HEK293T (cell line): ENCODE data around the gene DCDC1.

Source experiments
- CTCF ChIA-PET: fragments of 350-600 bp; formaldehyde crosslinking; extraction: SDS; loops from one replicate; lab custom pipeline; 2021; ENCODE audit warnings: antibody characterized with exemption, inconsistent platforms; lab: Yijun Ruan, JAX
- POLR2A ChIA-PET: fragments of 350-600 bp; formaldehyde crosslinking; extraction: SDS; loops from one replicate; lab custom pipeline; 2020; ENCODE audit warnings: antibody characterized with exemption, inconsistent platforms; lab: Yijun Ruan, JAX
- DNase-seq: peaks from one replicate; pipeline ENCODE4 v3.0.0; 2012; ENCODE audit warnings: mixed read lengths; ENCODE audit errors: extremely low spot score
- ARNT ChIP-seq: fragments of 450-650 bp; IDR thresholded peaks from 2 replicates; pipeline ENCODE4 v1.6.1; 2017; ENCODE audit warnings: mild to moderate bottlenecking
- BHLHE40 ChIP-seq: fragments of 450-650 bp; IDR thresholded peaks from 2 replicates; pipeline ENCODE4 v1.6.1; 2016; ENCODE audit warnings: mild to moderate bottlenecking, moderate library complexity, borderline replicate concordance
- CTBP1 ChIP-seq: fragments of 450-650 bp; IDR thresholded peaks from 2 replicates; pipeline ENCODE4 v1.6.1; 2016; ENCODE audit warnings: borderline replicate concordance
- ELF4 ChIP-seq: fragments of 450-650 bp; IDR thresholded peaks from 2 replicates; pipeline ENCODE4 v1.6.1; 2017; ENCODE audit warnings: antibody characterized with exemption
- FOXA1 ChIP-seq: fragments of 450-650 bp; IDR thresholded peaks from 2 replicates; pipeline ENCODE4 v1.6.1; 2016; ENCODE audit warnings: mild to moderate bottlenecking
- FOXK2 ChIP-seq: fragments of 450-650 bp; IDR thresholded peaks from 2 replicates; pipeline ENCODE4 v1.6.1; 2016; ENCODE audit warnings: mild to moderate bottlenecking
- FOXM1 ChIP-seq: fragments of 450-650 bp; IDR thresholded peaks from 2 replicates; pipeline ENCODE4 v1.6.1; 2017; ENCODE audit warnings: mild to moderate bottlenecking, borderline replicate concordance
- HDGF ChIP-seq: fragments of 450-650 bp; IDR thresholded peaks from 2 replicates; pipeline ENCODE4 v1.6.1; 2017; ENCODE audit warnings: antibody characterized with exemption, borderline replicate concordance
- L3MBTL2 ChIP-seq: fragments of 450-650 bp; conservative IDR thresholded peaks from 2 replicates; pipeline ENCODE4 v1.6.1; 2016; ENCODE audit warnings: mild to moderate bottlenecking
- LEF1 ChIP-seq: fragments of 450-650 bp; IDR thresholded peaks from 2 replicates; pipeline ENCODE4 v1.6.1; 2017; ENCODE audit warnings: mild to moderate bottlenecking, borderline replicate concordance
- NFRKB ChIP-seq: fragments of 450-650 bp; IDR thresholded peaks from 2 replicates; pipeline ENCODE4 v1.6.1; 2016; ENCODE audit warnings: mild to moderate bottlenecking, moderate library complexity
- PKNOX1 ChIP-seq: fragments of 450-650 bp; IDR thresholded peaks from 2 replicates; pipeline ENCODE4 v1.6.1; 2016
- SP1 ChIP-seq: fragments of 450-650 bp; IDR thresholded peaks from 2 replicates; pipeline ENCODE4 v1.6.1; 2017
- SUZ12 ChIP-seq: fragments of 450-650 bp; IDR thresholded peaks from 2 replicates; pipeline ENCODE4 v1.6.1; 2016; ENCODE audit warnings: mild to moderate bottlenecking
- TARDBP ChIP-seq: fragments of 450-650 bp; IDR thresholded peaks from 2 replicates; pipeline ENCODE4 v1.6.1; 2016
- ZNF384 ChIP-seq: fragments of 450-650 bp; IDR thresholded peaks from 2 replicates; pipeline ENCODE4 v1.6.1; 2016

Gene DCDC1

DNA sequence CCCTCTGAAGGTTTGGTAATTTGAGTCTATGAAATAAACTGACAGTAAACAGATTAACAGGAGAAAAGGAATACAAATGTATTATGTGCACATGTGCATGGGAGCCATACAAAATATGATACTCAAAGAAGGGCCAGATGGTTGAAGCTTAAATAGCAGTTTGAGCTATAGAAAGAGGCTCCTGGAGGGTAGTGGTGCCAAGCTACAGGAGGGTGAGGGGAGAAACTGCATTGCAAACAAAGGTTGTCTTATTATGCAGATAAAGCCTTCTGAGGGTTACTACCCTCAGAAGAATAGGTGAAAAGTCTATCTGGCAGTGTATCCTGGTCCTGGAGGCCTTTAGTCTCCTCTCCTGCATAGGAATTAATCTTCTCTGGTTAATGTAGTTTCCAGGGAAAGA lies 516.1 kb downstream of the DCDC1 start:
- ChIA-PET POLR2A (no interaction called here), CTCF (no interaction called here)
- no peak for DNase-seq
- no peak for TF ChIP-seq CTBP1
- TF ChIP-seq TARDBP = no peak
- no peak for TF ChIP-seq ZNF384
- TF ChIP-seq L3MBTL2 = no peak
- TF ChIP-seq SUZ12 = no peak
- TF ChIP-seq ELF4 = no peak
- no peak for TF ChIP-seq FOXK2
- TF ChIP-seq HDGF = no peak
- no peak for TF ChIP-seq FOXM1
- no peak for TF ChIP-seq ARNT
- no peak for TF ChIP-seq LEF1
- TF ChIP-seq BHLHE40 = no peak
- TF ChIP-seq NFRKB = no peak
- no peak for TF ChIP-seq PKNOX1
- TF ChIP-seq FOXA1 = no peak
- TF ChIP-seq SP1 = no peak

DNA sequence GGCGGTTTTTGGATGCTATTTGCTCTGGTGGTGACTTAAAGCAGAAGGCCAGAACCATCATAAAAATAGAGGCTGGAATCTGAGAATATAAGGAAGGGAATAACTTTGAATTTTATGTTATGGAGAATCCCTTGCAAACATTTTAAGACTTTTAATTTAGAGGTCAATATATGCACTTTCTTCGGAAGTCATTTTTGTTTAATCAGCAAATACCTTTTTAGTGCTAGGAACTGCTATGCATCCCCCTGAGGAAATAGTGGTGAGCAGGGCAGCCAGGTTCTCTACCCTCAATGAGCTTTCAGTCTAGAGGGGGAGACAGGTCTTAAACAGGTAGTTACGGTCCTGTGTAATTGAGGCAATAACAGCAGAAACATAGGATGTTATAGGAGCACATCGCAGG lies 516.9 kb downstream of the DCDC1 start:
- DNase-seq = no peak
- CTCF ChIA-PET = no interaction called here
- TF ChIP-seq ZNF384 = no peak
- no peak for TF ChIP-seq ARNT
- no peak for TF ChIP-seq CTBP1
- no peak for TF ChIP-seq FOXK2
- TF ChIP-seq LEF1 = no peak
- TF ChIP-seq ELF4 = no peak
- no peak for TF ChIP-seq SP1
- no peak for TF ChIP-seq HDGF
- no peak for TF ChIP-seq SUZ12
- no peak for TF ChIP-seq FOXA1
- TF ChIP-seq NFRKB = no peak
- no peak for TF ChIP-seq BHLHE40
- TF ChIP-seq PKNOX1 = no peak
- TF ChIP-seq L3MBTL2 = no peak
- TF ChIP-seq FOXM1 = no peak
- POLR2A ChIA-PET = no interaction called here

GRCh38 chr11:30852091-30852490 lies 517.4 kb downstream of the DCDC1 start:
- TF ChIP-seq HDGF (no peak), FOXM1 (no peak), CTBP1 (no peak), ELF4 (no peak), LEF1 (no peak), L3MBTL2 (no peak), FOXK2 (no peak), FOXA1 (no peak)
- no peak for DNase-seq
- CTCF ChIA-PET = no interaction called here
- POLR2A ChIA-PET = no interaction called here

GRCh38 chr11:30837252-30837651 lies 532.3 kb downstream of the DCDC1 start:
- no peak for DNase-seq
- TF ChIP-seq HDGF = no peak
- TF ChIP-seq PKNOX1 = no peak
- no peak for TF ChIP-seq SP1
- TF ChIP-seq ARNT = no peak
- no peak for TF ChIP-seq ELF4
- TF ChIP-seq LEF1 = no peak
- no peak for TF ChIP-seq BHLHE40
- no peak for TF ChIP-seq NFRKB
- TF ChIP-seq ZNF384 = no peak
- no peak for TF ChIP-seq TARDBP
- TF ChIP-seq FOXK2 = no peak
- no peak for TF ChIP-seq FOXM1
- no peak for TF ChIP-seq FOXA1
- no peak for TF ChIP-seq SUZ12
- no peak for TF ChIP-seq L3MBTL2
- no peak for TF ChIP-seq CTBP1
- ChIA-PET POLR2A (no interaction called here), CTCF (no interaction called here)

- DNase-seq = no peak
- CTCF ChIA-PET = no interaction called here
- POLR2A ChIA-PET = no interaction called here
- TF ChIP-seq ELF4 (no peak), LEF1 (no peak), PKNOX1 (no peak), FOXK2 (no peak), ARNT (no peak), BHLHE40 (no peak), HDGF (no peak), FOXM1 (no peak), SUZ12 (no peak)
Measured at GRCh38 chr11:30832831-30833230, 536.7 kb downstream of the DCDC1 start.

DNA sequence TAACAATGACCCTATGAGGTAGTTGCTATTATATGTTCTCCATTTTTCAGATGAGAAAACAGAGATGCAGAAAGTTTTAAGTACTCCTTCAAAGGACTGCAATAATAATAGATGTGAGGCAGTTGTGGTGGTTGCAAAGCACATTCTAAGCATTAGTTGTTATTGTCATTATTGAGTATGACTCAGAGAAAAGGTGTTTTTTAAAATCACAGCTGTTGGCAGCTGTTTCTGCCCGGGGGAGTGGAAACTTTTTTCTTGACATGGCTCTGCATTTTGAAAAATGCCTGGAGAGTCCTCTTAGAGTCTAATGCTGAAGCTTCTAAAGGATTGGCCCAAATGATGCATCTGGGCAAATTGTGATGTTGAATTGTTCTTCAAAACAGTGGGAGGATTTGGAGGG lies 538.9 kb downstream of the DCDC1 start:
- ChIA-PET CTCF (interaction anchor here (0.5 to 0.8 kb wide), 2 partner anchors 10 to 701 kb away, joined by 3 read pairs; no protein-coding TSS in a partner anchor), POLR2A (interaction anchor here (0.9 kb wide), 1 partner anchor 508 kb away, joined by 4 read pairs; the partner anchor contains the start of gene ARL14EP)
- TF ChIP-seq LEF1 = no peak
- no peak for TF ChIP-seq L3MBTL2
- no peak for TF ChIP-seq ELF4
- no peak for TF ChIP-seq FOXK2
- TF ChIP-seq TARDBP = no peak
- no peak for TF ChIP-seq FOXA1
- no peak for TF ChIP-seq BHLHE40
- DNase-seq = no peak
